ENCODE data around the gene KRCC1.
"Not testable (repeated sequence)": the region's sequence is repeated elsewhere in the genome, so short reads cannot be mapped to it uniquely, and the experiment has no call there.

The KRCC1 gene

GRCh38 chr2:88074854-88075292 lies 19.3 kb upstream of the KRCC1 start:
- no peak for DNase-seq

- DNase-seq: no peak
These were observed 18.6 kb upstream of the KRCC1 start for GRCh38 chr2:88074150-88074549.

- DNase-seq: no peak
These were observed 15.8 kb upstream of the KRCC1 start for GRCh38 chr2:88071365-88071764.

GRCh38 chr2:88070055-88070454 lies 14.5 kb upstream of the KRCC1 start:
- no peak for DNase-seq

DNA sequence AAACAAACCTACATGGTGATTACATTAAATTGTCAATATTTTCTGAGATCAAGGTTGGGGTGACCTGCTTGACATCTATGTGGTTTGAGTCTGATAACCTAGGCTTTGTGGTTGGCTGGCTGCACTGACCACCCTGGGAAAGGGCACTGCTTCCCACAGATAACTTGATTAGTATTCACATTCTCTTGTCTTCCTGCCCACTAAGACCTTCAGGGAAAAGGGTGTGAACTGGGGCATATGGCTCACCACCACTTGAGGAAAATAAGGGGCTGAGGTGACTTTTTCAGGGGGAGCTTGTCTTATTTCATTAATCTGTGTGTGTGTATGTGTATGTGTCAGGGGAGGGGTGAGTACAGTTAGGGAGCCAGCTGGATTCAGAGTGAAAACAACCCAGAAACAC lies 13.5 kb upstream of the KRCC1 start:
- no peak for DNase-seq

DNA sequence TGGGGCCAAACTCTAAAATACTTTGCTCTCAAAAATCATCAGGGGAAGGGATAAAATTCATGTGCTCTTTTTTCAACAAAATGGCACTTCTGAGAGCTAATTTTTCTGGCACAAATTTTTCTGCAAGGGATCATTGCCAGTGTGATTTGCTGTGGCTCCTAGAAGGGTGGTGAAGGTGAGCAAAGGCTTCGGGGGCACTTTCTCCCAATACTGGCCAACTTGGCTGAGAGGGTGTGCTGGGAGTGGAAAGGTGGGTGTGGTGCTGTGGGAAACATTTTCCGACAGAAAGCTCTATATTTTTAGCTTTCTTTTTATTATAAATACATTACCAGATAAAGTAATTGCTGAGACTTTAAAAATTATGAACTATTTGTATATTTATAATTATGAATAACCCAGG lies 12.5 kb upstream of the KRCC1 start:
- DNase-seq: no peak

DNA sequence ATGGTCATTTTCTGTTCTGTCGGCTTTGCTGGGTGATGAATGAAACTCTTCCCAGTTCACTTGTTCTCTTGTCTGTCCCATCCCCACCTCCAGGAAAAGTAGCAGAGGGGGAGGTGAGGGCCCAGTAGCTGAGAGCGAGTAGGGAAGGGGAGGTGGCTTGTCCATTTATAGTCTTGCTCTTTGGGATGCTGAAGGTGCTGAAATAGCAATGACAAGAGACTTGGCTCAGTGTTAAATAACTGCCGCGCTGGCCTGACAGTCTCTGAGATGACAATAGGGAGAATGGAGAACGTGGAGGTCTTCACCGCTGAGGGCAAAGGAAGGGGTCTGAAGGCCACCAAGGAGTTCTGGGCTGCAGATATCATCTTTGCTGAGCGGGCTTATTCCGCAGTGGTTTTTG lies 12.0 kb upstream of the KRCC1 start, which contains the start of gene SMYD1:
SMYD1 (plus strand) TSS at position 228 of the 400 bp plus-strand sequence; CDS start at position 268, 40 bp downstream.
- DNase-seq: no peak

GRCh38 chr2:88067189-88067588 lies 11.6 kb upstream of the KRCC1 start:
- DNase-seq: no peak

- no peak for DNase-seq
These were observed 11.0 kb upstream of the KRCC1 start for GRCh38 chr2:88066543-88066942.

GRCh38 chr2:88061295-88061694 lies 5.7 kb upstream of the KRCC1 start:
- DNase-seq: no peak

GRCh38 chr2:88060907-88061275 lies 5.3 kb upstream of the KRCC1 start:
- no peak for DNase-seq

- peak; percentile 34 for DNase-seq
These were observed 4.7 kb upstream of the KRCC1 start for GRCh38 chr2:88059979-88060906.

DNA sequence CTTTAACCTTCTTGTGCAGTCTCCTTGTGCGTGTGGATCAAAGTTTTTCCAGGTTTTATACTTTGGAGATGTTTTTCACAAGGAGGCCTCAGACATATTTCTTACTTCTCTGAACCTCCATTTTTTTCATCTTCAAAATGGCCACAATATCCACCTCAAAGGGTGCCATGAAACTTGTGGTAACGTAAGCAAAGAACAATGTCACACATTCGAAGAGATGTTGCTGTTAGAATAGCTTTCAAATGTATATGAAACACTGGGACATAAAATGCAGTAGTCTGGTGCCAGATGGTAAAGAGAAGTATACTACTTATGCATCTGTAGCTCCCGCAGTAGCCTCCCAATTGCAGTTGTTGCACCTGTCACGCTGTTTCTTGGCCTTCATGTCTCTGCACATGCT lies 2.6 kb upstream of the KRCC1 start:
- no peak for DNase-seq

DNA sequence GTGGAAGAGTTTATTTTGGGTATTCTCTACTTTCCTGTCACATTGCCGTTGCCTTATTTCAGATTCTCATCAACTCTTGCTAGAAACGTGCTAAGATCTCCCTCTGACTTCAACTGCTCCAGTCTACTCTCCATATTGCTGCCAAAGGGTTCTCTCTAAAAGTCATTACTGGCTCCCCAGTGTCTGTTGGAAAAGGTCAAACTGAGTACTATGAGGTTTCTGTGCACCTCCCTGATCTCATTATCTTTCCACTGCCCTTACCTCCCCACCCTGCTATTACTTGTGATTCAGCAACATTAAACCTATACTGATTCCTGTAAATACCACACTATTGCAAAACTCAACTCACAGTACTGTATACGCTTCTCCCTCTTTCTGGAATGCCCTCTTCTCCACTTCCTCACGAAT lies 1.9 kb upstream of the KRCC1 start:
- no peak for DNase-seq

DNA sequence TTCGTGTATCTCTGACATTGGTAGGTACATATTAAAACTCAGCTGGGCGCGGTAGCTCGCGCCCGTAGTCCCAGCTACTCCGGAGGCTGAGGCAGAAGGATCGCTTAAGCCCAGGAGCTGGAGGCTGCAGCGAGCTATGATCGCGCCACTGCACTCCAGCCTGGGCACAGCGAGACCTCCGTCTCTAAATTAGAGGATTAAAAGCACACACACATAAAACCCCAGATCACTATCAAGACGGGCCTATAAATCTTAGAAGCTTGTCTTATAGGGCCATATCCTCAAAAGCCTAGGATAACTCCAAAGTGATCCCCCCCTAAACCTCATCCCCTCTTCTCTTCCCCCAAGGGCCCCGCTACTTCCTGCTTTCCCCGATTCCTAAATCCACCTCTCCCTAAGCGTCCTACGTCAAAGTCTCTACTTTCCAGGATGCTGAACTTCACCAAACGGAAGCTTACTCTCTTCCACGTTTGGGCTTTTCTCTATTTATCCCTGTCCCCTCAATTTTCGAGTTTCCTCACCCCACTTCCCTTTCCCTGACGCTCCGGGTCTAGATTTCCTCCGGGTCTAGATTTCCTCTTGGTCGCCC lies 707 bp downstream of the KRCC1 start:
- DNase-seq: no peak

- DNase-seq: no peak
These were observed 1.4 kb downstream of the KRCC1 start for GRCh38 chr2:88053934-88054781.

- no peak for DNase-seq
These were observed 2.3 kb downstream of the KRCC1 start for GRCh38 chr2:88053296-88053695.

- no peak for DNase-seq
These were observed 3.8 kb downstream of the KRCC1 start for GRCh38 chr2:88051792-88052191.

DNA sequence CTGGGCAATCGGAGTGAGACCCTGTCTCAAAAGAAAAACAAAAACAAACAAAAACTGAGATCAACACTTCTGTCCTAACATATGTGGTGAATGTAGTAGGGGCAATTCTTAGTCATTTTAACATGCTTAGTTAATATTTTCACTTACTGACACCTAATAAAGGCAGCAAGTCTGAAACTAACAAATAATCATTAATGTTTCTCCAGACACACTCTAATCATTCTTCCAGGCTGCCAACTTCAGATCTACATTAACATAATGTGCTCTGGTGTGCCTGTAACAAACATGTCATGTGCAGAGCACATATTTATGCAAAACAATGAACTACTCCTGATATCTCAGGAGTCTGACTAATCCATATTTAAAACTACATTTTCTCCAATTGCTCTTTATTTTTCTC lies 6.0 kb downstream of the KRCC1 start:
- DNase-seq: no peak

DNA sequence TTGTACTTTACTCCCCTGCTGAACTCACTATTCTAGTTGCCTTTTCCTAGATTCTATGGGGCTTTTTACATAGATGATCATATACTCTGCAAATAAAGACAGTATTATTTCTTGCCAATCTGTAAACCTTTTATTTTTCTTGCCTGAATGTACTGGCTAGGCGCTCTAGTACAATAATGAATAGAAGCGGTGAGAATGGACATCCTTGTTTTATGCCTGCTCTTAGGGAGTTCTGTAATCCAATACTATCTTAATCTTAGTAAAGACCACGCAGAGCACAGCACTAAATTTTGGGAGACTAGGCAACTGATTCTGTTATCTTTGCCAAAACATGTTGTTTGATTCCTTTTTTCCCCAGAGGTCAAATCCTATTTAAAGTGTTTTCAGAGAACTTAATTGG lies 7.0 kb downstream of the KRCC1 start:
- no peak for DNase-seq

DNA sequence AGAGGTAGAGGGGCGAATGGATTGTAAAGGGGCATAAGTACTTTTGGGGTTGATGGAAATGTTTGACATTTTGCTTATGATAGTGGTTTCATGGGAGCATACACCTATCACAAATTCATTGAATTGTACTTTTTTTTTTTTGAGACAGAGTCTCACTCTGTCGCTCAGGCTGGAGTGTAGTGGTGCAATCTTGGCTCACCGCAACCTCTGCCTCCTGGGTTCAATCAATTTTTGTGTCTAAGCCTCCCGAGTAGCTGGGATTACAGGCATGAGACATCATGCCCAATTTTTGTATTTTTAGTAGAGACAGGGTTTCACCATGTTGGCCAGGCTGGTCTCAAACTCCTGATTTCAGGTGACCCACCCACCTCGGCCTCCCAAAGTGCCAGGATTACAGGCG lies 10.0 kb downstream of the KRCC1 start:
- not testable (repeated sequence) for DNase-seq

DNA sequence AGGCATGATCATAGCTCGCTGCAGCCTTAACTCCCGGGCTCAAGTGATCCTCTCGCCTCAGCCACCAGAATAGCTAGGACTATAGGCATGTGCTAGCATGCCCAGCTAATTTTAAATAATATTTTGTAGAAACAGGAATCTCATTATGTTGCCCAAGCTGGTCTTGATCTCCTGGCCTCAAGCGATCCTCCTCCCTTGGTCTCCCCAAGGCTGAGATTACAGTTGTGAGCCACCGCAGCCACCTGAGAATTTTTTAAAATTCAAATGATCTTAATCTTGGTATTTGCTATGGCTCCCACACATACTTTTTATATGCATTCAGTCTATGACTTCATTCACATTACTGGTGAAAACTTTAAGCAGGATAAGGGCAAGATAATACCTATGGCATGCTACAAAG lies 13.1 kb downstream of the KRCC1 start:
- no peak for DNase-seq

Data from stimulated activated CD4-positive, alpha-beta T cell treated with anti-CD3 and anti-CD28 coated beads, Interleukin-1b, Interleukin-23, amount 100 ng/mL, for 48 hours (primary cell).